Measurements from ENCODE around the gene C15orf40. TPM values are rescaled to one million over a fixed set of nuclear protein-coding genes. Genes with fewer than 3 reads are reported as not detected.
"Not testable (repeated sequence)": the region's sequence is repeated elsewhere in the genome, so short reads cannot be mapped to it uniquely, and the experiment has no call there.

Gene C15orf40
- total RNA-seq, 1 donor from 2014 or later, result 23.1 TPM

DNA sequence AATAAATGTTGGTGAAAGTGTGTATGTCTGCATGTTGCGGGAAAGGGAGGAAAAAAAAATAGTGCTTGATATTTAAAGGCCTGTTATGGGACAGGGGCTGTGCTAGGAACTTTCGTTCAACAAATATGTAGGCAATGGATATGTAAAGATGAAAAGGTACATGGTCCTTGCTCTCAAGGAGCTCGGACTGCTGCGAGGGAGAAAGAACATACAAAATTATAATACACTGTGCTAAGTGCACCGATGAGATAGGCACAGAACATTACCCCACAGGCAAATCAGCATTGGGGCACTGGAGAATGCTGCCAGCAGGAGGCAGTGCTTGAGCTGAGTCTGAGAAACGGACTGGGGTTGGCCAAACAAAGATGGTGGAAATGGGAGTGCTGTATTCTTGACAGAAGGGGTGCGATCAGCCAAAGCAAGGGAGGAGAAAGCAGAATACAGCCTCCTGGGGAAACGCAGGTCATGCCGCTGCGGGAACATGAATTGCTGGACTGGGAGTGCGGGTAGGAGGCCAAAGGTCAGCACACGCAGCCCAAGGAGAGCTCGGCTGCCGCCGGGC lies 649 bp downstream of the C15orf40 start:
- peak overlapping the region; percentile 91 for H3K27ac Mint-ChIP-seq (ENCODE audit: unreplicated experiment)
- peaks cover 34% of the 10 kb centered on the region for H3K4me1 Mint-ChIP-seq
- DNase-seq (ENCODE audit: low read depth, low spot score), result peak; percentile 69
- no peaks in the 10 kb centered on the region for H3K27me3 Mint-ChIP-seq (ENCODE audit: low read depth)
- TF ChIP-seq, protein P1, sequence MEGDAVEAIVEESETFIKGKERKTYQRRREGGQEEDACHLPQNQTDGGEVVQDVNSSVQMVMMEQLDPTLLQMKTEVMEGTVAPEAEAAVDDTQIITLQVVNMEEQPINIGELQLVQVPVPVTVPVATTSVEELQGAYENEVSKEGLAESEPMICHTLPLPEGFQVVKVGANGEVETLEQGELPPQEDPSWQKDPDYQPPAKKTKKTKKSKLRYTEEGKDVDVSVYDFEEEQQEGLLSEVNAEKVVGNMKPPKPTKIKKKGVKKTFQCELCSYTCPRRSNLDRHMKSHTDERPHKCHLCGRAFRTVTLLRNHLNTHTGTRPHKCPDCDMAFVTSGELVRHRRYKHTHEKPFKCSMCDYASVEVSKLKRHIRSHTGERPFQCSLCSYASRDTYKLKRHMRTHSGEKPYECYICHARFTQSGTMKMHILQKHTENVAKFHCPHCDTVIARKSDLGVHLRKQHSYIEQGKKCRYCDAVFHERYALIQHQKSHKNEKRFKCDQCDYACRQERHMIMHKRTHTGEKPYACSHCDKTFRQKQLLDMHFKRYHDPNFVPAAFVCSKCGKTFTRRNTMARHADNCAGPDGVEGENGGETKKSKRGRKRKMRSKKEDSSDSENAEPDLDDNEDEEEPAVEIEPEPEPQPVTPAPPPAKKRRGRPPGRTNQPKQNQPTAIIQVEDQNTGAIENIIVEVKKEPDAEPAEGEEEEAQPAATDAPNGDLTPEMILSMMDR (conservative IDR thresholded peaks at IDR 0.05), result peak; percentile 86
- peaks cover 12% of the 10 kb centered on the region for H3K9me3 Mint-ChIP-seq
- peak overlapping the region; percentile 94 for H3K4me3 Mint-ChIP-seq
- peaks cover 34% of the 10 kb centered on the region for H3K36me3 Mint-ChIP-seq (ENCODE audit: low read depth)

DNA sequence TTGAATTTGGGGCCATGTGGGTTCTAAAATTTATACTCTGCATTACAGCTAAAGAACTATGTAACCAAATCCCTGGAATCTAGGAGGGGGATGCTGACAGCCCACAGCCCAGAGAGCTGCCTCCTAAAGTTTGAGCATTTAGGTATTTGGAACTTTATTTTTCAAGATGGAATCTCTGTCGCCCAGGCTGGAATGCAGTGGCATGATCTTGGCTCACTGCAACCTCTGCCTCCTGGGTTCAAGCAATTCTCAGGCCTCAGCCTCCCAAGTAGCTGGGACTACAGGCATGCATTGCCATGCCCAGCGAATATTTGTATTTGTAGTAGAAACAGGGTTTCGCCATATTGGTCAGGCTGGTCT lies 10.8 kb downstream of the C15orf40 start:
- DNase-seq (ENCODE audit: low read depth, low spot score); H3K36me3 Mint-ChIP-seq (ENCODE audit: low read depth); H3K27ac Mint-ChIP-seq (ENCODE audit: unreplicated experiment); H3K27me3 Mint-ChIP-seq (ENCODE audit: low read depth); H3K4me3 Mint-ChIP-seq; H3K4me1 Mint-ChIP-seq; H3K9me3 Mint-ChIP-seq: not testable (repeated sequence)

DNA sequence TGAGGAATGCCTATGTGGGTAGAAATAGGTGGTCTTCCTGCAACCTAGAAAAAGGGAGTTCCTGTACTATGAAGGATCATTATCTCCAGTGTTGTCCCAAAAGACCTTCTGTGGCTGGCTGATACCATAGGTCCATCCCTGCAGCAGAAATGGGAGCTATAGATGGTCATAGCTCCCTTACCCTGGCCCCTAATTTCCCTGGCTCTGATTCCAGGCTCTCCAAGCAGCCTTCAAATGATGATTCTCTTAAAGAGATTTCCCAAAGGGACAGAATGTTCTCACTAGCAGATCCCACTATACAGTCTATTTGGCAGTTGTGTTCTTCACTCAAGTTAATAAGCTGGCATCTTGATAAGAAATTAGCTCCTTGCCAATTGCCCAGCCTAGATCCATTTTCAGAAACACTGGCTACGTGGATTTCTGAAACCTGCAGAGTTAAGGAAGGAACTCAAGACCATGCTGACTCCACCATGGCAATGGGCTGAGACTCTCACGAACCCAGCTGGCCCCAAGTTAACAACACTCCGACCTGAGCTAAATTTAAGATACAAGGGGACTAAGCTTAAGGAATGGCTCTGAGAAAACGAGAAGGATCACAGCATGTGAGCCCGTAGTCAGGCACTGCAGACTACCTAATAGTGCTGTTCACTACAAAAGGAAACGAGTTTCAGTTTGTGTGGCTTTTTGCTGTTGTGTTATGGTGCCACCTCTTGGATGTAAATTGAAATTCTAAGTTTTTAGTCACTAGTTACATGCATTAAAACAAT lies 11.4 kb downstream of the C15orf40 start:
- Mint-ChIP-seq H3K4me1 (no peaks in the 10 kb centered on the region), H3K27ac (ENCODE audit: unreplicated experiment) (no peak overlapping the region), H3K36me3 (ENCODE audit: low read depth) (peaks cover 3% of the 10 kb centered on the region), H3K9me3 (no peaks in the 10 kb centered on the region), H3K4me3 (no peak overlapping the region), H3K27me3 (ENCODE audit: low read depth) (no peaks in the 10 kb centered on the region)
- DNase-seq (ENCODE audit: low read depth, low spot score), result no peak
- TF ChIP-seq, protein P1 (conservative IDR thresholded peaks at IDR 0.05), result peak; percentile 70

DNA sequence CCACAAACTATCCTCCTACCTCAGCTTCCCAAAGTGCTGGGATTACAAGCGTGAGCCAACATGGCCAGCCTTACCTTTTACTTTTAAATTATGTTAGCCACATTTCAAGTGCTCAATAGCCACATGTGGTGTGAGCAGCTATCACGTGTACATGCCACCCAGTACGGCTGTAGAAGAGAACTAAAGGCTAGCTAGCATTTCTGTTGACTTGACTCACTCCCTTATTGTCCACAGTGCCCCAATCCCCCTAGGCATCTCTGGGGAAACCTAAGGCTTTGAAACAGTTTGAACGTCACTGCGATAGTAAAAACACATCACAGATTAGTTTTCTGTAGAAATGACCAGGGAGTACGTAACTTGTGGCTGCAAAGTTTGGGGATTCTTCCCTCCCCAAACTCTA lies 12.0 kb downstream of the C15orf40 start:
- H3K27me3 Mint-ChIP-seq (ENCODE audit: low read depth), result no peaks in the 10 kb centered on the region
- no peak overlapping the region for H3K4me3 Mint-ChIP-seq
- H3K4me1 Mint-ChIP-seq, result no peaks in the 10 kb centered on the region
- no peak for DNase-seq (ENCODE audit: low read depth, low spot score)
- H3K36me3 Mint-ChIP-seq (ENCODE audit: low read depth), result peaks cover 3% of the 10 kb centered on the region
- H3K9me3 Mint-ChIP-seq, result no peaks in the 10 kb centered on the region
- TF ChIP-seq, protein P1 (conservative IDR thresholded peaks at IDR 0.05), result no peak
- no peak overlapping the region for H3K27ac Mint-ChIP-seq (ENCODE audit: unreplicated experiment)

DNA sequence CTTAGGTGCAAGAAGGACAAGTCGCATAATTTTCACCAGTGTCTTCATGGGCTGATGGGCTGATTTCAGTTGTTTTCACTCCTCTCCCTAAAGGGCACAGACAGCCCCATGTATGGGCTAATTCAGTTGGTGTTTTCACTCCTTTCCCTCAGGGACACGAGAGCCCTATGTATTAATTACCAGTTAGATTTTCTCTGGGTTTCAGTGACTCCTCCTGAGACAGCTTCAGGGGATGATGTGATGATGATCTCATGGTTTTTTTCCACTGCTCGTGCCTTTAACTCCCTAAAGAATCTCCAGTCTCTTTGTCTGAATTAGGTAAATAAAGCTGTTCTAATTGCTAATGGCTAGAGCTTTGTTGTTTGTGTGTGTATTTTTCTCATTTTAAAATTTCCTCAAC lies 15.5 kb downstream of the C15orf40 start:
- H3K4me3 Mint-ChIP-seq, result no peak overlapping the region
- H3K36me3 Mint-ChIP-seq (ENCODE audit: low read depth), result peaks cover 6% of the 10 kb centered on the region

DNA sequence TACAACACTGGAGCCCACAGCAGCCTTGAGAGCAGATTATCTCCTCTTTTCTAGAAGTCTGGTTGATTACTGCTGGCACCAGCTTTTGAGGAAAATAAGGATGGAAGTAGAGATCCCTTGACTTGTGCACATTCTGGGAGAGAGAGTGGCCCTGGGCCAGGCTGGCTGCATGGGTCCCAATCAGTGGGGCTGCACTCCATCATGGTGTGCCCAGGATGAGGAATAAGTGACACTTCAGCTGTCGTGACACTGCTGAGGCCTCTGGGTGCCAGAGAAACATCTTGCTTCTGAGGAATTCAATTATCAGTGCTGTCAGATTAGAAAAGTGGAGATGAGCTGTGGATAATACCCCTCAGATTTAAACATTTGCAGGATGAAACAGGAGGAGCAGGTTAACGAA lies 16.4 kb downstream of the C15orf40 start:
- H3K4me1 Mint-ChIP-seq, result no peaks in the 10 kb centered on the region
- TF ChIP-seq, protein P1 (conservative IDR thresholded peaks at IDR 0.05), result no peak
- H3K27ac Mint-ChIP-seq (ENCODE audit: unreplicated experiment), result no peak overlapping the region
- H3K27me3 Mint-ChIP-seq (ENCODE audit: low read depth), result no peaks in the 10 kb centered on the region
- no peaks in the 10 kb centered on the region for H3K9me3 Mint-ChIP-seq
- H3K36me3 Mint-ChIP-seq (ENCODE audit: low read depth), result peaks cover 8% of the 10 kb centered on the region
- H3K4me3 Mint-ChIP-seq, result no peak overlapping the region
- no peak for DNase-seq (ENCODE audit: low read depth, low spot score)

More for the DNA sequence above, 15.5 kb downstream of the C15orf40 start:
- Mint-ChIP-seq H3K9me3 (no peaks in the 10 kb centered on the region), H3K4me1 (no peaks in the 10 kb centered on the region), H3K27ac (ENCODE audit: unreplicated experiment) (peak overlapping the region; percentile 35), H3K27me3 (ENCODE audit: low read depth) (no peaks in the 10 kb centered on the region)
- no peak for DNase-seq (ENCODE audit: low read depth, low spot score)
- TF ChIP-seq, protein P1 (conservative IDR thresholded peaks at IDR 0.05), result no peak
